Mammary epithelial cell (primary cell): ENCODE results near the gene LGMN.

Source experiments
- EZH2 ChIP-seq: IDR thresholded peaks from 2 replicates; pipeline ENCODE4 v1.6.1; 2012; ENCODE audit warnings: low read length, inconsistent platforms, borderline replicate concordance
- TF ChIP-seq, protein P1 (sequence below), 2 donors: IDR thresholded peaks in 1 of 2; conservative IDR thresholded peaks in 1 of 2; 2 replicates each; pipeline ENCODE4 v1.5.1; 2011 to 2012; ENCODE audit warnings: inconsistent platforms in 2 of 2, low read length in 2 of 2, mild to moderate bottlenecking in 2 of 2, control low read depth in 1 of 2, low read depth in 1 of 2; ENCODE audit not compliant: insufficient read depth in 1 of 2; ENCODE audit errors: extremely low read depth in 1 of 2

DNA sequence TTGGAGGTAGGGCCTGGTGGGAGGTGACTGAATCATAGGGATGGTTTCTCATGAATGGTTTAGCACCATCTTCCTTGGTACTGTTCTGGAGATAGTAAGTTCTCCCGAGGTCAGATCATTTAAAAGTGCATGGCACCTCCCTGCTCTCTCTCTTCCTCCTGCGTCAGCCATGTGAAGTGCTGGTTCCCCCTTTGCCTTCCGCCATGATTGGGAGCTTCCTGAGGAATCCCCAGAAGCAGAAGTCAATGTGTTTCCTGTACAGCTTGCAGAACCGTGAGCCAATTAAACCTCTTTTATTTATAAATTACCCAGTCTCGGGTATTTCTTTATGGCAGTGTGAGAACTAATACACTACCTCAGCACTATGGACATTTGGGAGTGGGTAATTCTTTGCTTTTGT, 4.8 kb upstream of the LGMN start:
- TF ChIP-seq, protein P1, sequence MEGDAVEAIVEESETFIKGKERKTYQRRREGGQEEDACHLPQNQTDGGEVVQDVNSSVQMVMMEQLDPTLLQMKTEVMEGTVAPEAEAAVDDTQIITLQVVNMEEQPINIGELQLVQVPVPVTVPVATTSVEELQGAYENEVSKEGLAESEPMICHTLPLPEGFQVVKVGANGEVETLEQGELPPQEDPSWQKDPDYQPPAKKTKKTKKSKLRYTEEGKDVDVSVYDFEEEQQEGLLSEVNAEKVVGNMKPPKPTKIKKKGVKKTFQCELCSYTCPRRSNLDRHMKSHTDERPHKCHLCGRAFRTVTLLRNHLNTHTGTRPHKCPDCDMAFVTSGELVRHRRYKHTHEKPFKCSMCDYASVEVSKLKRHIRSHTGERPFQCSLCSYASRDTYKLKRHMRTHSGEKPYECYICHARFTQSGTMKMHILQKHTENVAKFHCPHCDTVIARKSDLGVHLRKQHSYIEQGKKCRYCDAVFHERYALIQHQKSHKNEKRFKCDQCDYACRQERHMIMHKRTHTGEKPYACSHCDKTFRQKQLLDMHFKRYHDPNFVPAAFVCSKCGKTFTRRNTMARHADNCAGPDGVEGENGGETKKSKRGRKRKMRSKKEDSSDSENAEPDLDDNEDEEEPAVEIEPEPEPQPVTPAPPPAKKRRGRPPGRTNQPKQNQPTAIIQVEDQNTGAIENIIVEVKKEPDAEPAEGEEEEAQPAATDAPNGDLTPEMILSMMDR (conservative IDR thresholded peaks at IDR 0.05 in 1 of 2, IDR thresholded peaks at IDR 0.05 in 1 of 2; ENCODE audit: extremely low read depth in 1 of 2, insufficient read depth in 1 of 2, low read depth in 1 of 2, low read length in 2 of 2) = no peak
- TF ChIP-seq EZH2 = no peak
